Activated CD8-positive, alpha-beta memory T cell treated with anti-CD3 and anti-CD28 coated beads, Interleukin-2, amount 50 U/mL, for 1 hour (primary cell): ENCODE measurements around the gene RHD.
"Not testable (repeated sequence)": the region's sequence is repeated elsewhere in the genome, so short reads cannot be mapped to it uniquely, and the experiment has no call there.

Experiments used
- DNase-seq: peaks from one replicate; pipeline ENCODE4 v3.0.0-alpha.2; 2020; ENCODE audit errors: extremely low read depth

RHD gene

GRCh38 chr1:25355841-25356395 lies 83.6 kb downstream of the RHD start:
- DNase-seq = no peak

- DNase-seq = no peak
These were observed 84.1 kb downstream of the RHD start for GRCh38 chr1:25356441-25356840.

- no peak for DNase-seq
These were observed 84.5 kb downstream of the RHD start for GRCh38 chr1:25356848-25357247.

- no peak for DNase-seq
These were observed 88.6 kb downstream of the RHD start for GRCh38 chr1:25360596-25361581.

- no peak for DNase-seq
These were observed 89.6 kb downstream of the RHD start for GRCh38 chr1:25361901-25362300.

GRCh38 chr1:25362634-25363559 lies 90.6 kb downstream of the RHD start:
- DNase-seq = not testable (repeated sequence)

- no peak for DNase-seq
These were observed 96.9 kb downstream of the RHD start for GRCh38 chr1:25369241-25369640.

GRCh38 chr1:25369691-25370271 lies 97.5 kb downstream of the RHD start:
- not testable (repeated sequence) for DNase-seq

GRCh38 chr1:25371757-25372156 lies 99.4 kb downstream of the RHD start:
- not testable (repeated sequence) for DNase-seq

- not testable (repeated sequence) for DNase-seq
These were observed 106.1 kb downstream of the RHD start for GRCh38 chr1:25378367-25378766.
